ENCODE data around the gene RIMKLB.

Gene RIMKLB, protein sequence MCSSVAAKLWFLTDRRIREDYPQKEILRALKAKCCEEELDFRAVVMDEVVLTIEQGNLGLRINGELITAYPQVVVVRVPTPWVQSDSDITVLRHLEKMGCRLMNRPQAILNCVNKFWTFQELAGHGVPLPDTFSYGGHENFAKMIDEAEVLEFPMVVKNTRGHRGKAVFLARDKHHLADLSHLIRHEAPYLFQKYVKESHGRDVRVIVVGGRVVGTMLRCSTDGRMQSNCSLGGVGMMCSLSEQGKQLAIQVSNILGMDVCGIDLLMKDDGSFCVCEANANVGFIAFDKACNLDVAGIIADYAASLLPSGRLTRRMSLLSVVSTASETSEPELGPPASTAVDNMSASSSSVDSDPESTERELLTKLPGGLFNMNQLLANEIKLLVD

DNA sequence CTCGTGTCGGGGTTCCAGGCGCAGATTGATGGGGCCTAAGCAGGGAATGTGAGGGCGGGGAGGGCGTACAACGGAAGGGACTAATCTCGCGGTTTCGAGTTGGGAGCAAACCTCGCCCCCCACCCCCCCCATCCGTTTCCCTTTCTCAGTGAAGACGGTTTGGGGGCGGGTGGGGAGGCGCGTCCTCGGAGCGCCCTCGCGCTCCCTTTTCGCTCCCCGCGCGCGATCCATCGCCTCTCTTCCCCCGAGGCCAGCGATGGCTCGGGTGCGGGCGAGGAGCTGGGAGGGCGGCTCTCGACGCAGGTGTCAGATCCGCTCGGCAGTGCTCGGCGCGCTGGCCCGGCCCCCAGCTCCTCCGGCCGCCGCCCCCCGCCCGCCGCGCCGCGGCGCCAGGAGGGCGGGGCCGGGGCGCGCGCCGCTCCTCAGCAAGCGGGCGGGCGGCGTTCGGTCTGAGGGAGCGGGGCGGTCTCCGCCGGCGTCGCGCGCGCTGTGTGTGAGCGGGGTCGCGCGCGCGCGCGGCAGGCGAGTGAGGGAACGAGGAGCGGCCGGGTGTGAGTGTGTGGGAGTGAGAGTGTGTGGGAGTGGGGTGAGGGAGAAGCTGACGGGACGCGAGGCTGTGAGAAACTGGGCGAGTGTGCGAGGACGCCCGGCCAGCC, at the start of gene RIMKLB:
RIMKLB (plus strand) TSS at position 516 of the 656 bp plus-strand sequence. CDS start 15,876 bp downstream, outside the sequence.
- peak; percentile 62 to 83 (median 79) for DNase-seq (ENCODE audit: low read depth in 3 of 3)

DNA sequence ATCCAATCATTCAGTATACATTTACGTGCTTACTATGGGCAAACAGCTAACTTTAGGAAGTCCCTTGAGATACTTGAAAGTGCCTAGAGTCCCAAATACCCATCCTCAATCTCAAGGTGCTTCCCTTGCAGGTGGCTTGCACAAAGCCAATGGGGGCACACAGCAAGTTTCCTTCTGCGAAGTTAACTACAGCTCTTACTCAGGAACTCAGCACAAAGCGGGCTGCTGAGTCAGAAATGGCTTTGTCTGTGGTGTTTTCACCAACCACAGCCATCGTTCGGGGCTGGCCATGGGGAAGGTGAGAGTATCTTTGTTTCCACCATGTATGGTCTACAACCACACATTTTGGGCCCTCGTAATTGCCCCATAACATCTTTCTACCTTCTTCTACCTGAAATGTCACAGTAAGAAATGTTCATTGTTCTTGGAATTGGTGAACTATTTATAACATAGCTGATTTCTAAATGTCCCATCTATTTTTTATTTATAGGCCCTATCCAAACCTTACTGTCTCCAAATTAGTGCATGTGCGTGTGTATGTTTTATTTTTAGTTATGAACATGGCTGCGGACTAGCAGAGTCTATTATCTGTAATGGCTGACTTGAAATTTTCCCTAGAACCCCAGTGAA, 49.1 kb upstream of the RIMKLB start:
- DNase-seq (ENCODE audit: low read depth in 3 of 3), result peak in 1 of 3 experiments; percentile 18

DNA sequence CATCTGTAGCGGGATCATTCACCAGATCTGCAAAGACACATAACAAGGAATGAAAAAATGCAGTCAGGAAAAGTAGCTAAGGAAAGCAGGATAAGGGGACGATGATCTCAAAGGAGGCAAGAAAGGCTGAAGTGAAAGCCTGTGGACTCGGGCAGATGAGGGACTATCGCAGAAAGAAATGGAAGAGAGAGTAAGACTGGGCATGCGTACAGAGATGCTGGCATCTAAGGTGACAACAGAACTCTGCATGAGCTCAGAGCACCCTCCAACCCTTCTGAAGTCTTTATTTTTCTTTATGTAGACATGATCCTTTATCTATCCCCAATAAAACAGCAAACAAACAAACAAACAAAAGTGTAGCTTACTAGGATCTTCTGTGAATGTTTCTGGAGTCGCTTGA, 42.4 kb upstream of the RIMKLB start:
- no peak for DNase-seq (ENCODE audit: low read depth in 3 of 3)

DNA sequence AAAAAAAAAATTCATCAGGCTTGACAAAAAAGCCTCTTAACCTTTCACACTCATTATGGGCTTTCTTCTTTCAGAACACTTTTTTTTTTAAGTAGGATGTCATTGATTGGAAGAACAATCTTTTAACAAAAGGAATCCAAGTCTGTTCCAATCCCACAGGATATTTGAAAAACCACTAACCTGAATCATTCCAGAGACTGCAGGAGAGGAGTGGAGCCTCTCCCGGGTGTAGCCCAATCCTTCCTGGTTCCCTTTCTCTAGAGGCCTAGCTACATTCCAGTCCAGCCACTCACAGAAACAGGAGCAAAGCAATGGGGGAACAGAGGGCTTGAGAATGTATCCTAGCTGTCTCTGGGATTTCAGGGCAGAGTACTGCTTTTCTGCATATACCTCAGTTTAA, 39.4 kb upstream of the RIMKLB start:
- DNase-seq (ENCODE audit: low read depth in 3 of 3), result no peak

DNA sequence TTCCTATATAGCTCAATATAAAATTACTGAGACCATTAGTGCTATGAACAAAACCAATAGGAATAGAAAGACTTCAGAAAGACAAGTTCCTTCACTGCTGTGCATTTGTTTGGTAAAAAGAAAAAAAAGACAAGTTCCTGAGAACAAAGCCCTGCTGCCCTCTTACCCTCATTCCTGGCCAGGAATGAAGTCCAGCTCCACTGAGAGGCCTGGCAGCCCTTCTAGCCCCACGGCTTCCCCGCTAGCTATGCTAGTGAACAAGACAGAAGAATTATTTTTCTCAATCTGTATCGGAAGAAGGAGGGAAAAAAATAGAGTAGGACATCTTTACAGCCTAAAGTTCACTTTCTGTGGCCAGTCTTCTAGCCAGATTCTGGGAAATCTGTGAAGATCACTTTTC, 36.8 kb upstream of the RIMKLB start:
- no peak for DNase-seq (ENCODE audit: low read depth in 3 of 3)

DNA sequence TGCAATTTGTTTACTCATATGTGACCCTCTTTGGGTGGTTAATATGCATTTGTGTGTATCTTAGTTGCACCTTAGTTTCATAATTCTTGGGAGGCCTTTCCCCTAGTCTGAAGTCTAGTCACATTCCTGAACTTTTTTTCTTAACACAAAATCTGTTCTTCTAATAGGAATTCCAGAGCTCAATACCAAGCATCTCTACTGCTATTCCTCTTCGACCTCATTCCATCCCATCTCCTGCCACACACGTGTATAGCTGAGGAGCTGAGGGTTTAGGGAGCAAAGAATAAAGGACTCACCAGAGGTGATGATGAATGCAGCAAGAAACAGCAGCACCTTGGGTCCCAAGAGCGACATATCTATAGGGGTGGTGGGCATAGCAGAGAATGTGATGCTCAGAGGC, 36.0 kb upstream of the RIMKLB start:
- no peak for DNase-seq (ENCODE audit: low read depth in 3 of 3)

DNA sequence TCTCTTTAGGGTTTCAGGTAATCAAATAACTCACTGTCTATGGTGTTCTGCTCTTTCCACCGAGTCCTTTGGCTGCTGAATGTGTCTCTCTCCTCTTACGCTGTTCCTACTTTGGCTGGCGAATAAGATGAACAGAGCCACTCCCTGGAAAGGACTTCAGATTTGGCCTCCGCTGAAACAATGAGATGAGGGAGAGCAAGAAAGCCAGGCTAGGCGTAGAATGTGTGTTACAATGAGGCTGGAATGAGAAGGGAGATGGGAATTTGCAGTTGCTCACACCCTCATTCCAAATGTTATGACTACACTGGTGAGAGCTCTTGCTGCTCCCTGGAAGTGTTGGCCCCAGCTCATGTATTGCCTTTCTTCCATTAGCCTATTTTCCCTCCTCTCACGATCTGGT, 35.2 kb upstream of the RIMKLB start, which contains the start of gene MFAP5:
MFAP5 (minus strand) TSS at position 234 of the 400 bp plus-strand sequence. CDS start 722 bp downstream, outside the sequence.
- DNase-seq (ENCODE audit: low read depth in 3 of 3), result no peak

DNA sequence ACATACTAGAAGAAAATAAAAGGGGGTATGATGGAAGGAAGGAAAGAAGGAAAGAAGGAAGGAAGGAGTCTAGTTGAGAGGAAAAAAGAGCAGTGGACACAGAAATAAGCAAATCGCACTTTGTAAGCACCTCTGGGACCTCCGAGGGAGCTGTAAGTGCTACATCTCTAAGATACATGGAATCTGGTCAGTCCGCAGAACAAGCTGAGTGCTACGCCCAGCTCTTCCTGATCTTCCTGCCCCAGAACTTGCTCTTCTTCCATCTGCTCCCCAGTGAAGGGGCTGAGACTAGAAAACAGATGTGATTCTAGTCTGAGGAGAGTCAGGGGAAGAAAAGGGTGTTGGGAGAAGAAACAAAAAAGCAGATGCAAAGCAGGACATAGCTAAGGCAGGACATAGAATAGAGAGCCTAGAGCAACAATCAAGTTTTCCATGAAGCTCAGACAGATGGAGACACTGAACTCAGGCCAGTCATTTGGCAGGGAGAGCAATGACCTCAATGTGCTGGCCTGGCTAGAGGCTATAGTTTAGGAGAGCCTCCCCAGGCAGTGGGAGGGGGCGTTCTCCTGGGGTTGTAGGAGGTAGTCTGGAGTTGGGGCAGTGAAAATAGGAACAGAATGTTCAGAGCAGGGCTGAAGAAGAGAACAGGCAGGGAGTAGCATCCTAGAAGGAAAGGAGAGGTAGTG, 33.4 kb upstream of the RIMKLB start:
- DNase-seq (ENCODE audit: low read depth in 3 of 3), result no peak

DNA sequence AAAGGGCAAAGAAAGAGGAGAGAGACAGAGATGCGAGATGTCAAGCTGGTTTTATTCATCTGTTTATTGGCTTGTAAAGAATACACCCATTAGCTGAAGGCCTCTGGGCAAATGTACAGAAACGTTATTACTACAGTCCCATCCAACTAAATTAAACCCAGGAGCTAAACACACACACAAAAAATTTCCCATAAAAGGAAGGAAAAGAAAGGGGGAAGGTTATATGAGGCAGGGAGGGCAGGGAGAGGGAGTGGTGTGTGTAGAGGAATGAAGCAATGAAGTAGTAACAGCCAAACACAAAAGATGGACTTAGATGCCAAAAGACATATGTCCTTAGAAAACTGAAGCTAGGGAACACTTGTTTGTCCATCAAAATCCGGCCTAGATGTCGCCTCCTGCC, 32.0 kb upstream of the RIMKLB start:
- DNase-seq (ENCODE audit: low read depth in 3 of 3), result no peak

DNA sequence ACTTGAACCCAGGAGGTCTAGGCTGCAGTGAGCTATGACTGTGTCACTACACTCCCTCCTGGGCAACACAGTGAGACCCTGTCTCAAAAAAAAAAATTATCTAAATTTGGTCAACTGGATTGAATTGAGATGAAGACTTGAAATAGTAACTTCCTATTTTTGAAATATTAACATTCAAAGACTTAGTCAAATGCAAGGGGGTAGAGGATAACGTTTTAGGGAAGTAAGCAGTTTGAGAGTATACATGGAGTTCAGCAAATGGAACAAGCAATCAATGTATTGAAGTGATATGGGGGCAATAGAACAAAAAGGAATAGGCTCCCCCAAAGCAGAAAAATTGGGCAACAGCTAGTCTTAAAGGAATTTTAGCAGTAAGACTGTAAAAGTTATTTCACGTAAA, 30.5 kb upstream of the RIMKLB start:
- no peak for DNase-seq (ENCODE audit: low read depth in 3 of 3)

DNA sequence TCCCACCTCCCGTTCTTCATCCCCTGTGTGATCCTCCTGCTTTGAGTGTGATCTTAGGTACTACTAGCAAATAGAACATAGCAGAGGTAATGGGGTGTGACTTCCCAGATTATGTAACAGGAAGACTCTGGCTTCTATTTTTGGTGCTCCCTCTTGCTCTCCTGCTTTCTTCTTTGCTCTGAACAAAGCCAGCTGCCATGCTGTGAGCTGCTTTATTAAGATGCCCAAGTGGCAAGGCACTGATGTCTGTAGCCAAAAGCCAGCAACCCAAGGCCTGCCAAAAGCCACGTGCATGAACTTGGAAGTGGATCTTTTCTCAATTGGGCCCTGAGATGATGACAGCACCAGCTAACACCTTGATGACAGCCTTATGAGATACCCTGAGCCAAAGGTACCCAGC, 29.4 kb upstream of the RIMKLB start:
- DNase-seq (ENCODE audit: low read depth in 3 of 3), result no peak

DNA sequence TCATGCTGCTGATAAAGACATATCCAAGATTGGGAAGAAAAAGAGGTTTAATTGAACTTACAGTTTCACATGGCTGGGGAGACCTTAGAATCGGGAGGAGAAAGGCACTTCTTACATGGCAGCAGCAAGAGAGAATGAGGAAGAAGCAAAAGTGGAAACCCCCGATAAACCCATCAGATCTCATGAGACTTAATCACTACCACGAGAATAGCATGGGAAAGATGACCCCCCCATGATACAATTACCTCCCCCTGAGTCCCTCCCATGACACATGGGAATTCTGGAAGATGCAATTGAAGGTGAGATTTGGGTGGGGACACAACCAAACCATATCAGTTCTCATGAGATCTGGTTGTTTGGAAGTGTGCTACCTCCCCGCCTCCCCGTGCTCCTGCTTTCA, 25.4 kb upstream of the RIMKLB start:
- no peak for DNase-seq (ENCODE audit: low read depth in 3 of 3)

DNA sequence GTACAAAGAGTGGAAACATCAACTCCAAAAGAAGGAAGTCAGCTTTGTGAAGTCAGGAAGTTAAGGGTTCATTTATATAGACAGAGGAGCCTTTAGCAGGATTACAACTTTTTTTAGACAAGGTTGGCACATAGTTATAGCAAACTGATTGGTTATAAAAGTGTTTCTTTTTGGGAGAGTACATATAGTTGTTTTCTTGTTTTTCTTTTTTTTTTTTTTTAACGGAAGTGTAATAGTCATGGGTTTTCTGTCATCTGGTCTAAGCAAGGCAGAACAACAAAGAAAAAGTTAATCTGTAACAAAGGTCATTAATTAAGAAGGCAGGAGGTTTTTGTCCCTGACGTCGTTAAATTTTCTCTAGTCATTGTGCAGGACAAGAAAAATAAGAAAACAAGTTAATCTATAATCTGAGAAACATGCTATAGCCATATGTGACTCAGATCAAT, 22.2 kb upstream of the RIMKLB start:
- no peak for DNase-seq (ENCODE audit: low read depth in 3 of 3)

DNA sequence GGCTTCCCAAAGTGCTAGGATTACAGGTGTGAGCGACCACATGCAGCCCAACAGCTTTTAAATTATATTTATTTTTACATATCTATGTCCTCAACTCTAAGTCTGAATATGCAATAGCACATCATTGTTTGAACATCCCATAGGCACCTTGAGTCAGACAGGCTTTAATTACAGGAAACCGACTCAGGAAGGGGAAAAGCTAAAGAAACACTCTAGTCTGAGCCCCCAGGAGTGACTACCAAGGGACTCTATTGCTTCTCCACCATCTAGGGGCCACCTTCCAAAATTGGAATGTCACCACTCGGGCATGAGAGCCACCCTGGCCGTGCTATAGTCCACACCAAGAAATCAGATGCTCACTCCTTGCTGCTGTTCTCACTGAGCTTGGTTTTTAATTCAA, 21.1 kb upstream of the RIMKLB start:
- no peak for DNase-seq (ENCODE audit: low read depth in 3 of 3)

DNA sequence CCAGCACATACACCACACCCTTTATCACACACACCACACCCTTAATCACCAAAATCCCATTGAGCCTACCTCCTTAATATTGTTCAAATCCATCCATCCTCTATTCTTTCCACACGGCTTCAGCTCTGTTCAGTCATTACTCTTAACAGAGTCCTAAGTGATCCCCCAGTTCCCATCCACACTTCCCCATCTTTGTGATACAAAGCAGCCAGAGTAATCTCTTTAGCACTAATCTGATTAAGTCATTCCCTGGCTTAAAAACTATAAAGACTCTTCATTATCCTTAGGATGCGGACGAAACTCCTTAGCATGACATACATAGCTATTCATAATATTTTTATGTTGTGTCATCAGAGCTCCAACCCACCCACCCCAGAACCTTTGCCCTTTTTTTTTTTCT, 20.4 kb upstream of the RIMKLB start:
- no peak for DNase-seq (ENCODE audit: low read depth in 3 of 3)

DNA sequence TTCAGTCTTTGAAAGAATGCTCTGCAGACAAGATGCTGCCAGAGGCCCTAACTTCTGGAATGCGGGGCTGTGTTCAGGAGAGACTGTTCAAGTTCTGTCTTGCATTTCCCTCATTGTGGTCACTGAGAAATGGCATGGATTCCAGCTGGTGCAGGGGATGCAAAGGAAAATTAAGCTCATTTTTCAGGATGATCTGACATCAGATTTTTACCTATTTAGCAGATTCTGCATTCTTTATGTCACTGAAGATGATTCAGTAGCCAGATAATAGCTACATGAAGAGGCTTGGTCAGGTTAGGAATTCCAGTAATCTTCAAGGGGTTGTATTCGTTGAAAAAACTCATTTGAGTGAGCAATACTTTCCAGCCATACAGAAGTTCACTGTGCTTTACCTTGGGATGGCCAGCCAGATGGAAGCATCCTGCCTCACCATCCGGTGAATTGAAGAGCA, 19.1 kb upstream of the RIMKLB start:
- DNase-seq (ENCODE audit: low read depth in 3 of 3), result no peak

DNA sequence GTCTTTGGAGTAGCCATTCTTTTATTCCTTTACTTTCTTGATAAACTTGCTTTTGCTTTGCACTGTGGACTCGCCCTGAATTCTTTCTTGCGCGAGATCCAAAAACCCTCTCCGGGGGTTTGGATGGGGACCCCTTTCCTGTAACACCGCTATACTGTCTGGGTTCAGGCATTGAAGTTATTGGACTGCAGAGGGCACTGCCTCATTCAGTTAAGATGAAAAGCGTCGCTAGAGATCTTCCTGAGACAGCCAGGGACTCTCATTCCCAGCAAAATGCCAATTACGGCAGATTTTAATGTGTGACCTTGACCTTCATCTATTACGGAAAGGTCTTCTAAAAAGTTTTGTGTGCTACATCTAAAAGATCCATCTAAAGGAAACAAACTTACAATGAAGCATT, 17.3 kb upstream of the RIMKLB start:
- no peak for DNase-seq (ENCODE audit: low read depth in 3 of 3)

DNA sequence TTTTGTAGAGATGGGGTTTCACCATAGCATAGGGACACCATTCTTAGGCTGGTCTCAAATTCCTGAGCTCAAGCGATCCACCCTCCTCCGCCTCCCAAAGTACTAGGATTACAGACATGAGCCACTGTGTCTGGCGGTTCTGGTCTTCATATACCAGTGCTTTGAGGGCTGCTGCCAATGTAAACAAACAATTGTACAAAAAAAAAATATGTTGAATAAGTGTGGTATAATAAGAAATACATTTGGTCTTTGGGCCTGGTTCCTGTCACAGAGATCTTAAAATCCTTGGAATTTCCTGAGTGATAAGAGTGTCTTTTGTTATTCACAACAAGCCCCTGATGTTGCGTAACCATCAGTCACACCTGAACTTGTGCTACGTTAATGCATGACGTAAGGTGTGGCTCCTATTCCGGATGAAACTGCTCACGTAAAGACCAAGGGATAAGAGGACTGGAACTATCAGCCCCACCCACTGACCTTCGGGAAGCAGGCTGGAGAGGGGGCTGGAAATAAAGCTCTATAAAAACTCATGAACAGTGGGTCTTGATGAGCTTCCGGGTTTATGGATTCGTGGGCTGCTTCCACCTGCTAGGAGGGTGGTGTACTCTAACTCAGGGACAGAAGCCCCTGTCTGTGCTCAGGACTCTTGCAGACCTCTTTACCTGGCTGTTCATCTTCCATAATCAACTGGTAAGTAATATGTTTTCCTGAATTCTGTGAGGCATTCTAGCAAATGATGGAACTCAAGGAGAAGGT, 16.5 kb upstream of the RIMKLB start:
- no peak for DNase-seq (ENCODE audit: low read depth in 3 of 3)

DNA sequence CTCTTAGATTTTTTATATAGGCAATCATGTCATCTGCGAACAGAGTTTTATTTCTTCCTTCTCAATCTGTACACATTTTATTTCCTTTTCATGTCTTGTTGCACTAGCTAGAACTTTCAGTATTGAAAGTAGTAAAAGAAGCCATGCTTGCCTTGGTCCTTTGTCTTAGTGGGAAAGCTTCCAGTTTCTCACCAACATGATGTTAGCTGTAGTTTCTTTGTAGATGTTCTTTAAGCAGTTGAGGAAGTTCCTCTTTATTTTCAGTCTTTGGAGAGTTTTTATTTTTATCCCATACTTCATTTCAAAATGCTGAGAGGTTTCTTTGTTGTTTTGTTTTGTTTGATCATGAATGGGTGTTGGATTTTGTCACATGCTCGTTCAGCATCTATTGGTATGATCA, 12.7 kb upstream of the RIMKLB start:
- DNase-seq (ENCODE audit: low read depth in 3 of 3), result no peak

DNA sequence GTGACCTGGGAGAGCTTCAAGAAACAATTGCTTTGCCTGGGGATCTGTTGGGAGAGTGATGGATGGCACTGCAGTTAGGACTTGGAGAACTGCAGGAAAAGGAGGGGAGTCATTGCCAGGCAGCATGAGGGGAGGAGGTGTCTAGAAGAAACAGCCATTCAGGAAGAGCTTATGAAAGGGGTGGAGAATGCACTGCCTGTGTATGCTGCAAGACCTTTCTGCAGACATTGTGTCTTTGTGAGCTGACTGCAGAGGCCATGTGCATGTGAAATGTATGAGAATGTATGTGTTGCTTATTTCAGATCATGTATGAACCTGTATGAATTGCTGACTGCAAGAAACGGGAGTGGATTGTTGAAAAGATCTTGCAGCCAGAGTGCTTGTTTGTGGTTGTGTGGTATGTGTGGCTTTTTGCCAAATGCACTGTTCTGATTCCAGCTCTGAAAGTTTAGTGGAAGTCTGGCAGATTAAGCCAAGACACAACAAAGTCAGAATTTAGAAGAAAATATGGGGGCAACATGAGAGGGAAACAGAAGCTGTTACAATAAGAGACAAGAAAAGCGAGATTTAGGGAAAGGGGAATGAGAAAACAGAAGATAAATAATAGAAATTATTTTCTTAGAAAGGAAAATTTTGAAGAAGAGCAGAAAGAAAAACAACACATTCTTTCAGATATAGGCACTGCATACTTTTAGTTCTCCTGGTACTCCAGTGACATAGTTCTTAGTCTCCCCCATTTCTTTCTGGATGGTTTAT, 9.8 kb upstream of the RIMKLB start:
- no peak for DNase-seq (ENCODE audit: low read depth in 3 of 3)

DNA sequence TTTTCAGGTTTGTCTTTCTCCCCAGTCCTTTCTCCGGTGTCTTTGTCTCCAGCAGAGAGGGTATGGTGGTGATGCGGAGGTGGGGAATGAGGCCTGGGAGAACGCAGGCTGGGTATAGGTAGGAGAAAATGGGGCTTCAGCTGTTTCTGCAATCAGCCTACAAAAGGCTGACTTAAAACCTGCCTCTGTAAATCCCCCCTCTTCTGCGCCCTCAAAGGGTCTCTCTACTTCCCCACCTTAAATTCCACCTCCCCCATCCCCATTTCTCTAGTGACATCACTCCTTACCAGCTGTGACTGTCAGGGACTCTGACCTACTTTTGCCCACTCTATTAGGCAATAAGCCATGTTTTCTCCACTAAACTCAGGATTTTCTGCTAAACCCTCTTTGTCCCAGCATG, 8.1 kb upstream of the RIMKLB start:
- DNase-seq (ENCODE audit: low read depth in 3 of 3), result no peak

Data from stimulated activated CD4-positive, alpha-beta T cell treated with anti-CD3 and anti-CD28 coated beads, TNF-alpha, amount 100 ng/mL, for 4 hours (primary cell).